Astrocyte of the cerebellum (primary cell): ENCODE results near the gene ATP10D.
"Not testable (repeated sequence)": the region's sequence is repeated elsewhere in the genome, so short reads cannot be mapped to it uniquely, and the experiment has no call there.

Experiments used
- DNase-seq: peaks from one replicate; pipeline ENCODE4 v3.0.0-alpha.2; 2011; ENCODE audit warnings: low read depth
- H3K4me3 ChIP-seq: 2 replicates; pipeline ENCODE4 v1.5.1; 2011; ENCODE audit warnings: mild to moderate bottlenecking, low read depth, low read length, moderate library complexity
- in situ Hi-C: cut with HindIII; loops from 2 replicates; pipeline ENCODE4 v1.10.0; 2017; ENCODE audit warnings: low sequenced_read_pairs
- TF ChIP-seq, protein P1 (sequence below): IDR thresholded peaks from 2 replicates; pipeline ENCODE4 v1.5.1; 2012; ENCODE audit warnings: low read length, low read depth, moderate library complexity, mild to moderate bottlenecking; ENCODE audit errors: missing control alignments

ATP10D gene

GRCh38 chr4:47553329-47554125 is 68.5 kb downstream of the ATP10D start:
- in situ Hi-C loops = no loop called here
- TF ChIP-seq, protein P1, sequence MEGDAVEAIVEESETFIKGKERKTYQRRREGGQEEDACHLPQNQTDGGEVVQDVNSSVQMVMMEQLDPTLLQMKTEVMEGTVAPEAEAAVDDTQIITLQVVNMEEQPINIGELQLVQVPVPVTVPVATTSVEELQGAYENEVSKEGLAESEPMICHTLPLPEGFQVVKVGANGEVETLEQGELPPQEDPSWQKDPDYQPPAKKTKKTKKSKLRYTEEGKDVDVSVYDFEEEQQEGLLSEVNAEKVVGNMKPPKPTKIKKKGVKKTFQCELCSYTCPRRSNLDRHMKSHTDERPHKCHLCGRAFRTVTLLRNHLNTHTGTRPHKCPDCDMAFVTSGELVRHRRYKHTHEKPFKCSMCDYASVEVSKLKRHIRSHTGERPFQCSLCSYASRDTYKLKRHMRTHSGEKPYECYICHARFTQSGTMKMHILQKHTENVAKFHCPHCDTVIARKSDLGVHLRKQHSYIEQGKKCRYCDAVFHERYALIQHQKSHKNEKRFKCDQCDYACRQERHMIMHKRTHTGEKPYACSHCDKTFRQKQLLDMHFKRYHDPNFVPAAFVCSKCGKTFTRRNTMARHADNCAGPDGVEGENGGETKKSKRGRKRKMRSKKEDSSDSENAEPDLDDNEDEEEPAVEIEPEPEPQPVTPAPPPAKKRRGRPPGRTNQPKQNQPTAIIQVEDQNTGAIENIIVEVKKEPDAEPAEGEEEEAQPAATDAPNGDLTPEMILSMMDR = no peak
- no peak overlapping the region for H3K4me3 ChIP-seq
- DNase-seq = no peak

GRCh38 chr4:47555920-47556319 is 70.8 kb downstream of the ATP10D start:
- H3K4me3 ChIP-seq, DNase-seq, in situ Hi-C loops: not testable (repeated sequence)

DNA sequence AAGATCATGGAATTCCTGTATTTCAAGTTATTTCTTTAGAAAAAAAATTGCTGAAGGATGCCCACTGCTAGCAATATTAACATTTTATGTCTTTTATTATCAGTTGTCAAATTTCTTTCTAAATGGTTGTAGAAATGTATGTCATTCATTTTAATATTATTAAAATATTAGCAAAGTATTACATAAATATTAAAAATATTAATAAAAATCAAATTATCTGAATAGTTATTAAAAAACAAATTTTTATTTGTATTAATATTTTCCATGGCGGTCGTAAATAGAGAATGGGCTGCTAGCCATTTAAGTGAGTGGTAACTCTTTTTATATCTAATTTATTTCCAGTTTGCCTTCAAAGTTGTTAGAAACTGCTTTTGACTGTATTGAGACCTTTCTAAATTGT is 72.2 kb downstream of the ATP10D start:
- TF ChIP-seq, protein P1 = no peak
- in situ Hi-C loops = no loop called here
- no peak overlapping the region for H3K4me3 ChIP-seq
- no peak for DNase-seq

DNA sequence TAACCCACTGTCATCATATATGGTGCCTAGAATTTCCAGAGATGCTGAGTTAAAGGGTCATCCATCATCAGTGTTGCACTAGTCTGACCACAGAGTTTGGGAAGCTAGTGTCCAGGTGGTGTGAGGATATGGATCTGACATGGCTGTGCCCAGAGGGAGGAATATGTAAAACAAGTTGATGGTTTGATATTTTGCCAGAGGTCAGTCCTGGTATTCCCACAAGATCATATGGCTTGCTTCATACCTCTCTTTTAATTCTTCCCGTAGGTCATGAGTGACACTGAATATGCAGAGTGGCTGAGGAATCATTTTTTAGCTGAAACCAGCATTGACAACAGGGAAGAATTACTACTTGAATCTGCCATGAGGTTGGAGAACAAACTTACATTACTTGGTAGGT is 75.6 kb downstream of the ATP10D start:
- no peak for DNase-seq
- in situ Hi-C loops = no loop called here

DNA sequence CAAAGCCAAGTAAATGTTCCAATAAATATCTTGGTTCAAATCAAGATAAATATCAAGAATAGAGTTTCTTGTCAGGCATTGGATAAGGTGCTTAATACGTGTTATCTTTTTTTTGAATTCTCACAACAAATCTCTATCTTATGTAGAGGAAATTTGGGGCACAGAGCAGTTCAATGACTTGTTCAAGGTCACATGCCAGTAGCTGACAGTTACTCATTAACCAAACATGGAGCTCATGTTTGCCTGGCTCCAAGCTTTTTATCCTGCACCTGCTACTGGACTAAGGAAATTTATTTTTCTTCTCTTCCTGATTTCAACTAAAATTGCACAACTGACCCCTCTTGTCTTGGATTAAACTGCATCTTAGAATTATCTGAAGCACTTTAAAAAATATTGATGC is 76.3 kb downstream of the ATP10D start:
- no peak for DNase-seq
- in situ Hi-C loops = no loop called here
- TF ChIP-seq, protein P1 = no peak
- H3K4me3 ChIP-seq = no peak overlapping the region

More for the DNA sequence above, 75.6 kb downstream of the ATP10D start:
- TF ChIP-seq, protein P1 = no peak
- H3K4me3 ChIP-seq = no peak overlapping the region

- in situ Hi-C loops = no loop called here
- H3K4me3 ChIP-seq = no peak overlapping the region
- DNase-seq = no peak
- TF ChIP-seq, protein P1 = no peak
Measured at GRCh38 chr4:47562297-47562696, 77.2 kb downstream of the ATP10D start.

DNA sequence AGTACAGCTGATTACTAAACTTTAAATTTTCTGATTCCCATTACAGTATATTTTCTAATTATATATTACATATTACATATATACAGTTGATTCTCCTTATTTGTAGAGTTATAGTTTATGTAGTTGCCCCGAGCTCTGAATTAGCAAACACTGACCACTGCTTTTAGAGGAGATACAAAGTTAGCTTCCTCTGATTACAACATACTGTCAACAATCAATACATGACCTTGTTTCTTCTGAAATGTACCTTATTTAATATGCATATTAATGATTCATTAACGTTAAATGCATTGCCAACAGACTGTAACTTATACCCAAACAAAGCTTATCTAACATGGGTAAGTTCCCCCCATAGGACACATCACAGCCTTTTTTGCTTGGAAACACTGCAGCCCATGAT is 81.5 kb downstream of the ATP10D start:
- DNase-seq = no peak
- no peak overlapping the region for H3K4me3 ChIP-seq
- in situ Hi-C loops = loop anchor here (5.0 kb wide), 1 partner anchor 89 kb away; no protein-coding TSS in a partner anchor
- TF ChIP-seq, protein P1 = no peak
